Stimulated activated CD8-positive, alpha-beta memory T cell treated with anti-CD3 and anti-CD28 coated beads, Interleukin-7, amount 100 ng/mL, for 1 hour (primary cell): ENCODE measurements around the gene MYH3.

Experiments used
- DNase-seq, 2 donors: peaks; one replicate each; pipeline ENCODE4 v3.0.0-alpha.2; 2020; ENCODE audit warnings: low read depth in 2 of 2

MYH3 gene

DNA sequence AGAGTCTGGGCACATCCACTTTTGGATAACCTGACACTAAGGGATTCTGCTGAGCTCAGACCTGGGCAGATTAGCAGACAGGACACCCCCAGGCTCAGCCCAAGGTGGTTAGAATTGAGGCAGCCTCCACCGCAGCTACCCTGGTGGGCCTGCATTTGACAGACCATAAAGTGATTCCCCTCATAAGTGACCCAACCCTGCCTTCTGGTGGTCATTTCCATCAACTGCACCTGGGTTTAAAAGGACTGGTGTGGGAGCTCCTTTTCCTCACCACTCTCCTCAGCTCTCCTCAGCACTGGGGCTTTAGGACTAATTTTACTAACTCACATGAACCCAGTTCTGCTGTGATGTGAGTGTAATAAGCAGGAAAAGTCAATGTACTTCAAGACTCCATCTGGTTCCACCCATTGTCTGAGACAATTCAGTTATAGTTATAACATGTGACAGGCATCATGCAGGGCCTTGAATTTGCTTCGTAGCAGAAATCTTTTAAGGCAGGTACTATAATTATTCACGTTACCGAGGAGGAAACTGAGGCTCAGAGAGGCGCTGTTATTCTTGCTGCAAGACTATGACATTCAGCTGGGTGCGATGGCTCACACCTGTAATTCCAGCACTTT is 42.5 kb downstream of the MYH3 start:
- DNase-seq, result no peak

DNA sequence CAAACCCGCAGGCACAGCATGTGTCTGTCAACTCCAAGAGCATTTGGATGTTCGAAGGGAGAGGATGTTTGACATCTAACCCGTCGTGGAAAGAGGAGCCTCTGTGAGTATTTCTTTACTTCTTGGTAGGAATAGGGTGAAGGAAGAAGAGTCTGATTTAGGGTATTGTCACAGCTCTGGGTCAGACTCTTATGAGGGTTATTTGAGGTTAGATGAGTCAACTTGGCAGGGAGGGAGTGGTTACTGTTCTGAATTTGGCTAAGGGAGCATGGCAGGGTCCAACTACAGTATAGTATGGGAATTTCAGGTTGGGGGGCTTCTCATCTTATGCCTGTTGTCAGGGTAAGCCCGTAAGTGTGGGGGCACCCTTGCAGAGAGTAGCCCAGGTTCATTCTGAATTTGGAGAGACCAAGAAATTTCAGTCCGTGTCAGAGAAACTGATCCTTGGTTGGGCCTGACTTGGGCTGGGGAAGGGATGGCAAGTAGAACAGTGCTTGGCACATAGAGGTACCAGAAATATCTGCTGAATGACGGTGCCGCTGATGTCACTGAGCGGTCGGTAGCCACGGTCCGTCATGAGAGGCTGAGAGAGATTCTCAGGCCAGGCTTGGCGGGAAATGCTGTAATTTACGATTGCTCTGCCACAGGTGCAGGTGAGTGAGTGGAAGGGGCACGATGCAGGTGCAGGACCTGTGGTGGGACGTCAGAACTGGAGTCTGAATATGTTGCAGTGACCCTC is 43.2 kb downstream of the MYH3 start:
- DNase-seq, result no peak

- DNase-seq, result no peak
These were observed 44.0 kb downstream of the MYH3 start for GRCh38 chr17:10612957-10613744.

DNA sequence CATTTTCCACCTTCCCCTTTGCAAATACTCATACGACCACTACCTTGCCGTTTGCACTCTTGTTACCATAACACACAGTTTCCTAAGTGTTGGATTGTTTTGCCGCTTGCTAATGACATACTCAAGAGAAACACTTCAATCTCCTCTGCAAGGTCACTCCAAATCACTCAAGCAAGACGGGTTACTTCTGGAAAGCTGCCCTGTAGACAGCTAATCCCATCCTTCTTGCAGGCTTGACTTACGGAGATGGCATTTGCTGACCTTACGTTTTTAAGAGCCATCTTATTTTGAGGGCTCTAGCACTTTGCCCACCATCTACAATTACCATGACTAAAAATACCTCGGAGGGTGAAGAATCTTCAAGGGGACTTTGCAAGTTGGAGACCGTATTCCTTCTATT is 46.2 kb downstream of the MYH3 start:
- DNase-seq, result no peak

DNA sequence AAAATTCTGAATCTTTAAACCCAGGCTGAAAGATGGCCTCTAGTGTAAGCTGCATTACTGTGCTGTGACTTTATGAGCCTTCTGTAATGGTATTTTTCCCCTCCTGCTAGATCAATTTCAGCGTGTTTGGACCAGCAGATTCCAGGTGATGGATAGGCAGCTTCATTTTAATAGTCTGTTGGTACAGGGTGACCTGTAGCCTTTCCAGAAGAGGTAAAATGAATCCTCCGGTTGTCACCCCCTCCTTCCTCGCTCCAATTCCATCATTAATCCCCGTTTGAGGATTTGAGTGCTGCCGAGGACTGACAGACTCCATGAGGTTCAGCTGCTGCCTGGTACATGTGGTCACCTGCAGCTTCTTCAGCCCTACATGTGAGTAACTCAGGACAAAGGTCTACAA is 48.9 kb downstream of the MYH3 start:
- DNase-seq, result no peak

GRCh38 chr17:10606110-10606509 is 51.0 kb downstream of the MYH3 start:
- no peak for DNase-seq

GRCh38 chr17:10605221-10605783 is 51.8 kb downstream of the MYH3 start:
- no peak for DNase-seq

DNA sequence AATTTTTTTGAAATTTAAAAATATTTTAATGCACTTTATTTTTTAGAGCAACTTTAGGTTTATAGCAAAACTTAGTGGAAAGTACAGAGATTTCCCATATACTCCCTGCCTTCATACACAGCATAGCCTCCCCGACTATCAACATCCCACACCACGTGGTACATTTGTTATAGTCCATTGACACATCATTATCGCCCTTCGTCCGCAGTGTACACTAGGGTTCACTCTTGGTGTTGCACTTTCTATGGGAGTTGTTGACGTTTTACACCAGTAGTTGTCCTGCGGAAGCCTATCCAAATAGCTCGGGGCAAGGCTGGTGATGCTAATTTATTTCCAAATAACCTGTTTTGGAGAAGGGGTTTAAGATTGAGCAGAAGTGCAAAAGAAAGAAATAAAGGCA is 52.6 kb downstream of the MYH3 start:
- no peak for DNase-seq

DNA sequence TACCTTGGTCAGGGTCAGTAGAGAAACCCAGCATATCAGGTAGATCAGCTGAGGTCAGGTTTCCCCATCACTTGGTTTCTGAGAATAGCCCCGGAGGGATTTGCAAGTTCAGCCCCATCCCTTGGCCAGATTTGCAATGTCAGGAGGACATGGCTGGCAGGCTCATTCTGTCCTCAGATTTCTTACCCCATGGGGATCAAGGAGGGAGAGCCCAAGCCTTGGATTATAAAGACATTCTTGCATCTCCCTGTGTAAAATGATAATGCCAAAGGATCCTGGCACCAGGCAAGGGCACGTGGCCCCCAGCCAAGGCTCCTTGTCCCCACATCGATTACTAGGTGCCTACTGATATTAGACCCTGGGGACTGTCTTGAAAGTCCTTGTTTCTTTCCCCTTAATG is 53.2 kb downstream of the MYH3 start:
- DNase-seq, result no peak

DNA sequence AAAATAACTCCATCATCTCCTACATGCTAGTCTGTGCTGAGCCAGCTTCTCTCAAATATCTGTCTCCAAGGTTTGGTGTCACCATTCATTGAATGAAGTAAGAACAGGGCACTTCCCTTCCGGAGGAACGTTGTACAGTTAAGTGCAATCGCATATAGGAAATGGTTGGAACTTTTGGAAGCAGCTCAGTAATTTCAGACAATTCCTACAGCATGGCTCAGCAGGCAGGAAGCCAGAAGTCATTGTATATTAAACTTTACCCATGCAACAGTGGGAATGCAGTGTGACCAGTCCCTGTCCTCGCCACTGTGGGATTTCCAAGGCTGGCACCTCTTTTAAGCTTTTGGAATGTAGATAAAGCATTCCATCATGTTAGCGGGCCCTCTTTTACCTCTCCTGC is 56.5 kb downstream of the MYH3 start:
- no peak for DNase-seq

DNA sequence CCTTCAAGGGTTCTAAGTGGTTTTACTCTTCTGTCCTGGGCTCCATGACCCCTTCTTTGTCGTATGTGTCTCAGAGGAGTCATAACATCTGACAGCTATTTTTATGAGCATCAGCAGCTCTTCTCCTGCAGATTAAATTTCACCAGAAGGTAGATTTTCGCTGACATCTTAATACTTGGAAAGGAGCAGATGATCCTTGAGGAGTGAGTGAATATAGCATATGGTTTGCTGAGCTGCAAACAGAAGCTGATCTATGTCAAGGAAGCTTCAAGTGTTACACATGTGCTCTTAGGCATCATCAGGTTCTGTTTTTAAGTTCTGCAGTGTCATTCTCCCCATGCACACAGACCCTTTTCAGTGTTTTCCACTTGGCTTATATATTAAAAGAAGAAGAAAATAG is 58.5 kb downstream of the MYH3 start:
- DNase-seq, result no peak

GRCh38 chr17:10589553-10590145 is 67.5 kb downstream of the MYH3 start:
- DNase-seq, result no peak

- no peak for DNase-seq
These were observed 71.6 kb downstream of the MYH3 start for GRCh38 chr17:10585529-10585928.

DNA sequence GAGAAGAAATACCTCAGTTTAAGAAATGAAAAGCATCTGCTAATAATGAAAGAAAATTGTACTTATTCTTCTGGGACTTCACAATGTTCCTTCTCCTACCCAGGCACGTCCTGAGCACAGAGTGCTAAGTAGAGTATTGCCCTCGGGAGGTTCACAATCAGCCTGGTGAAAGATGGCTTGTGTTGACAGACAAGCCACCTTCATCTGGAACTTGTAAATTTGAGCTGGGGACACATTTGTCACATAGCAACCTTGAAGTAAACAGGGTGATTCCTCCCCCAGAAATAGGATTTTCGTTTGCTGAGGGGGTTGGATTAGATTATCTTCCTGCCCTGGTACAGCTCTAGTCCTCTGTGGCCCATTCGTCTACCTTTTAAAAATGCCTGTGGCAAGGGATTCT is 73.3 kb downstream of the MYH3 start:
- DNase-seq, result no peak

- no peak for DNase-seq
These were observed 77.8 kb downstream of the MYH3 start for GRCh38 chr17:10579270-10579669.
